C4-2B (cell line): ENCODE results near the gene SLIT3.

ENCODE experiments used
- CTCF ChIP-seq: fragments of 450-650 bp; conservative IDR thresholded peaks from 2 replicates; pipeline ENCODE4 v1.5.1; 2017; ENCODE audit warnings: mild to moderate bottlenecking
- ZFX ChIP-seq: fragments of 450-650 bp; IDR thresholded peaks from 2 replicates; pipeline ENCODE4 v1.6.1; 2017

DNA sequence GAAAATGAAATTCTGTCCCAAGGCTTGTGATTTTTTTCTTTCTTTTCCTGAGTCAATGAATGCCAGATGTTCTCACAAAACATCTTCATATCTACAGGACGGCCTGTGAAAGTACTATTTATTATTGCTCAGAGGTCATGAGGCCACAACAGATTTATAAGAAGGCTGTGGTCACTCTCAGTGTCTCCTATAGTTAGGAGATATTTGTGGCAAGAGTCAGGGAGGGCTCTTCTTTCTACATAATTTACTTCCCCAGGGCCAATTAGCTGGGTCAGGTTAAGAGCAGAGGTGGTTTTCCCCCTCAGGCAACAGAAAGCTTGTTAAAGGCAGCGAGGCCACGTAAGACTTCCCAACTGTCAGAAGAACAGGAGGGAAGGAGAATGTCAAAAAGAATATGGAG, 248.7 kb downstream of the SLIT3 start:
- TF ChIP-seq CTCF (no peak), ZFX (no peak)
